Tibial nerve (tissue), 4 donors: ENCODE results near the gene IFNA2. TPM values are rescaled to one million over a fixed set of nuclear protein-coding genes. Genes with fewer than 3 reads are reported as not detected.
"Not testable (repeated sequence)": the region's sequence is repeated elsewhere in the genome, so short reads cannot be mapped to it uniquely, and the experiment has no call there.

Experiments used
- DNase-seq, 2 donors: peaks; one replicate each; pipeline ENCODE4 v3.0.0-alpha.2; 2019; ENCODE audit warnings: low spot score in 2 of 2
- H3K27ac ChIP-seq, 4 donors: fragments of 200-600 bp; sonication (generic) in 3 of 4; one replicate each; pipeline ENCODE4 v1.5.1; 2017 to 2019; ENCODE audit warnings: mild to moderate bottlenecking in 1 of 4
- H3K27me3 ChIP-seq, 2 donors: fragments of 200-600 bp; sonication (generic) in 1 of 2; one replicate each; pipeline versions ENCODE4 v1.5.1 to v1.6.0; 2017 to 2019
- H3K36me3 ChIP-seq, 3 donors: fragments of 200-600 bp; sonication (generic); one replicate each; pipeline ENCODE4 v1.5.1; 2018 to 2019
- H3K4me1 ChIP-seq, 4 donors: fragments of 200-600 bp; sonication (generic) in 3 of 4; one replicate each; pipeline ENCODE4 v1.5.1; 2017 to 2019
- H3K4me3 ChIP-seq, 4 donors: fragments of 200-600 bp; sonication (generic) in 3 of 4; one replicate each; pipeline ENCODE4 v1.5.1; 2017 to 2019; ENCODE audit warnings: mild to moderate bottlenecking in 1 of 4, moderate library complexity in 1 of 4
- H3K9me3 ChIP-seq, 4 donors: fragments of 200-600 bp; sonication (generic) in 3 of 4; one replicate each; pipeline ENCODE4 v1.5.1; 2017 to 2019
- CTCF ChIP-seq, 5 experiments: fragments of 200-600 bp in 3 of 5; fragments of 450-650 bp in 2 of 5; sonication (generic) in 3 of 5; IDR thresholded peaks; one replicate each; pipeline ENCODE4 v1.5.1; 2016 to 2019; ENCODE audit warnings: antibody characterized with exemption in 5 of 5, mild to moderate bottlenecking in 3 of 5, moderate library complexity in 2 of 5
- EP300 ChIP-seq, 2 donors: sonication (generic); formaldehyde crosslinking; IDR thresholded peaks; one replicate each; pipeline ENCODE4 v1.6.1; 2017; ENCODE audit warnings: antibody characterized with exemption in 2 of 2, mild to moderate bottlenecking in 1 of 2
- POLR2A ChIP-seq, 2 donors: fragments of 450-650 bp; IDR thresholded peaks; one replicate each; pipeline ENCODE4 v1.6.1; 2017; ENCODE audit warnings: antibody characterized with exemption in 2 of 2, mild to moderate bottlenecking in 2 of 2, moderate library complexity in 2 of 2
- WGBS, 2 donors: methylation state at CpG; one replicate each; pipeline ENCODE4 v1.1.5; 2018; 5-methylcytosine and 5-hydroxymethylcytosine counted together
- total RNA-seq, 4 donors: library from RNA; depleted of rRNA; stranded (reverse); fragments of >200 nt; gene quantifications; one replicate each; pipeline ENCODE4 v1.1.0, GENCODE V29; 2016

Gene IFNA2
- not detected for total RNA-seq

- Histone ChIP-seq H3K4me1 (peaks cover 0 to 9% (median 4%) of the 10 kb centered on the region in 4 donors), H3K9me3 (no peaks in the 10 kb centered on the region), H3K27me3 (peaks cover 0 to 31% of the 10 kb centered on the region in 2 donors), H3K27ac (no peak within 1 kb of the TSS), H3K4me3 (no peak within 1 kb of the TSS), H3K36me3 (no peaks in the 10 kb centered on the region)
- no peak for DNase-seq
- WGBS, 2 donors, result 57 to 65% methylated on average over 1 of the region's 1 CpG
- TF ChIP-seq POLR2A (IDR thresholded peaks at IDR 0.05) (no peak), EP300 (IDR thresholded peaks at IDR 0.05) (no peak), CTCF (IDR thresholded peaks at IDR 0.05) (no peak)
Measured at GRCh38 chr9:21385131-21385670, at the start of gene IFNA2. Gene IFNA2 (minus strand): TSS chr9:21385398. CDS start chr9:21385329, 69 bp downstream.

- H3K27ac ChIP-seq, H3K4me3 ChIP-seq, H3K4me1 ChIP-seq, H3K27me3 ChIP-seq, DNase-seq, H3K9me3 ChIP-seq, H3K36me3 ChIP-seq: not testable (repeated sequence)
- 74 to 76% methylated on average over 7 of the region's 7 CpGs for WGBS, 2 donors
Measured at GRCh38 chr9:21435015-21435383, 49.8 kb upstream of the IFNA2 start.

DNA sequence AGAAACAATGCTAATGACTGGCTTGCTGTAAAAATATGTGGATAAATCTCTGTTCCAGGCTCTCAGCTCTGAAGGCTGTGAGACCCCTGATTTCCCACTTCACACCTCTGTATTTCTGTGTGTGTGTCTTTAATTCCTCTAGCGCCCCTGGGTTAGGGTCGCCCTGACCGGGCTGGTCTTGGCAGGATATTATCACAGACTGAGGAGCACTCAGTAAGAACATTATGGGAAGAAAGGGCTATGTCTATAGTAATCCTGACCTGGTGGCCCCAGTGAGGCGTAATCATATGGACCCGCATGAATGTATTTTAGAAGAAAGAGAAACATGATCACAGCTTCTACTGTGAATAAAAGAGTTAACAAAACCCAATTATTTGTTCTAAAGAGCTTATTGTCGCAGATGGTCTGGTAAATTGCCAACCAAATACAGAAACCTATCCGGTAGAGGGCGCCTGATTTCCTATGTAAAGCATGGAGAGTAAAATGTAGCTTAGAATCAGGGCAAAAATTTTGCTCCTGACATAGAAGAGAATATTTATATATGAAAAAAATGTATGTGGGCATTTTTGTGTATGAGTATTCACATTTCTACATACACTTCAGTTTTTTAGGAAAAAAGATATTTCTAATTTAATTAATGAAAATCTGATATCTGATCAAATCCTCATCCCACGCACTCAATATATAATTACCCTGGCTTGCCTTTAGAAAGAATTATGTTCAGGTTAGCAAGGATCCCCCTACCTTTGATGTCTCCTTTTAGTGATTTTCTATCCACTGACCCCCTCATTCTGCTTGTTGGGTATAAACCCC lies 49.2 kb upstream of the IFNA2 start:
- H3K27ac ChIP-seq, result no peak overlapping the region
- H3K4me3 ChIP-seq, result no peak overlapping the region
- no peaks in the 10 kb centered on the region for H3K36me3 ChIP-seq
- TF ChIP-seq CTCF (IDR thresholded peaks at IDR 0.05) (peak in 4 of 5 experiments; percentile 31 to 48 (median 41)), POLR2A (IDR thresholded peaks at IDR 0.05) (no peak), EP300 (IDR thresholded peaks at IDR 0.05) (no peak)
- no peaks in the 10 kb centered on the region for H3K27me3 ChIP-seq
- 28 to 32% methylated on average over 9 of the region's 9 CpGs for WGBS, 2 donors
- H3K9me3 ChIP-seq, result no peaks in the 10 kb centered on the region
- no peaks in the 10 kb centered on the region for H3K4me1 ChIP-seq
- DNase-seq, result peak in 1 of 2 donors; percentile 50

GRCh38 chr9:21432672-21433425 lies 47.7 kb upstream of the IFNA2 start:
- Histone ChIP-seq H3K27ac (no peak overlapping the region), H3K9me3 (no peaks in the 10 kb centered on the region), H3K36me3 (no peaks in the 10 kb centered on the region), H3K27me3 (no peaks in the 10 kb centered on the region), H3K4me3 (no peak overlapping the region), H3K4me1 (no peaks in the 10 kb centered on the region)
- no peak for TF ChIP-seq POLR2A (IDR thresholded peaks at IDR 0.05)
- no peak for DNase-seq
- 63 to 65% methylated on average over 2 of the region's 2 CpGs for WGBS, 2 donors

- Histone ChIP-seq H3K27me3 (no peaks in the 10 kb centered on the region), H3K36me3 (no peaks in the 10 kb centered on the region), H3K9me3 (no peaks in the 10 kb centered on the region), H3K27ac (no peak overlapping the region), H3K4me3 (no peak overlapping the region), H3K4me1 (no peaks in the 10 kb centered on the region)
- TF ChIP-seq POLR2A (IDR thresholded peaks at IDR 0.05) (no peak), CTCF (IDR thresholded peaks at IDR 0.05) (no peak), EP300 (IDR thresholded peaks at IDR 0.05) (no peak)
- 51 to 56% methylated on average over 2 of the region's 2 CpGs for WGBS, 2 donors
- DNase-seq, result no peak
Measured at GRCh38 chr9:21429191-21429590, 44.0 kb upstream of the IFNA2 start.

DNA sequence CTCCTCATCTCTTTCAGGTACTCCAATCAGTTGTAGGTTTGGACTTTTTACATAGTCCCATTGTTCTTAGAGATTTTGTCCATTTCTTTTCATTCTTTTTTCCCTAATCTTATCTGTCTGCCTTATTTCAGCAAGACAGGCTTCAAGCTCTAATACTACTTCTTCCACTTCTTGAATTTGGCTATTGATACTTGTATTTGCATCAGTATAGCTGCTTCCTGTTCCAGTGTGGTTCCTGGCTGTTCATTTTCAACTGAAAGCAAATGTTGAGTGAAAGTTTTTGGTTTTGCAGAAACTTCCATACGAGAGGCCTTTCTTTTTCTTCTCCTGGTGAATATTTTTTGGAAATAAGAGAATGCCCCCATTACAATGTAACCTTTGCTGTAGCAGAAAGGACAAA lies 43.0 kb upstream of the IFNA2 start:
- TF ChIP-seq EP300 (IDR thresholded peaks at IDR 0.05), result no peak
- no peak for TF ChIP-seq CTCF (IDR thresholded peaks at IDR 0.05)
- no peak for TF ChIP-seq POLR2A (IDR thresholded peaks at IDR 0.05)
- Histone ChIP-seq H3K4me1 (no peaks in the 10 kb centered on the region), H3K4me3 (no peak overlapping the region), H3K27ac (no peak overlapping the region), H3K36me3 (no peaks in the 10 kb centered on the region), H3K27me3 (no peaks in the 10 kb centered on the region), H3K9me3 (no peaks in the 10 kb centered on the region)
- WGBS, 2 donors, result 76 to 82% methylated on average over 1 of the region's 1 CpG
- no peak for DNase-seq
